Measurements from ENCODE around the gene WIZ.
A peak's percentile ranks its signal among the peaks of the same experiment; 100 is the strongest.
"Not testable (repeated sequence)": the region's sequence is repeated elsewhere in the genome, so short reads cannot be mapped to it uniquely, and the experiment has no call there.

The WIZ gene

GRCh38 chr19:15421136-15421695 lies 28.5 kb downstream of the WIZ start:
- no peak for DNase-seq (ENCODE audit: extremely low read depth, low read depth)
- TF ChIP-seq CTCF (IDR thresholded peaks at IDR 0.05; ENCODE audit: low read depth, low read length, missing control alignments): no peak
- no peak overlapping the region for H3K4me3 ChIP-seq (replicated peaks; ENCODE audit: low read depth, low read length)

DNA sequence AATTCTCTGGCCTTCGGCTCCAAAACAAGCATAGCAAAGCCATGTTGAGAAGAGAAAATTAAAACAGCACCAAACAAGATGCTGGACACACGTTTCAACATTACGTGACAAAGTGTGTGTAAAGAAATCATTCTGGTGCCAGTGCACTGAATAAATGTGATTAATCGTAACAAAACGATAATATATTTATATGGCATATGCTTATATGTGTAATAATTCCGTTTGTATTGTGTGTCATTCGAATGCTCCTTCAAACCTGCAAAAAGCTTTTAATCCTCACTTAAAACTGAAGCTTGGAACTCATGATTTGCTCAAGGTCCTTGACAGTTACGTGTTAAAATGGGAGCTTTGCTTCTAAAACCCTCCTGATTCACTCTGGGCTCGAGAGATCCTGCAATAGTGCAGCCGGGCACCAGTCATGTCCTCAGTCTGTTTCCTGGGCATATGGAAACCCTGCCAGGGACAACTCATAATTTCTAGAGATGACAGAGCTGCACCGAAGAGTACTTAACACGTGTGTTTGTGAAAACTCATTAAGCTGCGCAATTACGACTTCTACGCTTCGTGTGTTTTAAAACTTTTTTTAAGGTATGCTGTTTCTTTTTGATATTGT lies 30.2 kb downstream of the WIZ start:
- no peak for DNase-seq (ENCODE audit: extremely low read depth, low read depth)
- no peak for TF ChIP-seq CTCF (IDR thresholded peaks at IDR 0.05; ENCODE audit: low read depth, low read length, missing control alignments)
- H3K4me3 ChIP-seq (replicated peaks; ENCODE audit: low read depth, low read length): peak overlapping the region; percentile 39

- peak within 1 kb of the TSS; percentile 99 for H3K4me3 ChIP-seq (replicated peaks; ENCODE audit: low read depth, low read length)
- TF ChIP-seq CTCF (IDR thresholded peaks at IDR 0.05; ENCODE audit: low read depth, low read length, missing control alignments): peak; percentile 59
- DNase-seq (ENCODE audit: extremely low read depth, low read depth): peak; percentile 99
Measured at GRCh38 chr19:15418579-15419412, 31.0 kb downstream of the WIZ start, which contains the start of gene AKAP8L. TSS of gene AKAP8L (minus strand) at chr19:15418988. CDS start at chr19:15418923, 65 bp downstream.

DNA sequence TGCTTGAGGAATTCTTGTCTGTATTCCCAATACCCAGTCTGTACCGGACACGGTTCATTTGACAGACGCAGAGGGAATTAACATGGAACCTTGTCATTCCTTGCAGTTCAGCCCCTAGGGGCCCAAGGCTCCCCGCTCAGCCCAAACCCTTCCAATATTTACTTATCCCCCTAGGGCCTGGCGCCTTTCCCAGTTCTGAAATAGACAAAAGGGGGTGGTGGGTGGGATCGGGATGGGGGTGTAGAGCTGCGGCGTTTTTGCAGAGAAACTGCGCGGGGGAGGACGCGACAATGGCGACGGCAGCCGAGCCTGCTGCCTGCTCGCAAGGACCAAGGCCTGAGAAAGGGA lies 31.6 kb downstream of the WIZ start:
- TF ChIP-seq CTCF (IDR thresholded peaks at IDR 0.05; ENCODE audit: low read depth, low read length, missing control alignments): no peak
- peak overlapping the region; percentile 99 for H3K4me3 ChIP-seq (replicated peaks; ENCODE audit: low read depth, low read length)
- no peak for DNase-seq (ENCODE audit: extremely low read depth, low read depth)

- no peak for DNase-seq (ENCODE audit: extremely low read depth, low read depth)
- H3K4me3 ChIP-seq (replicated peaks; ENCODE audit: low read depth, low read length): peak overlapping the region; percentile 99
- TF ChIP-seq CTCF (IDR thresholded peaks at IDR 0.05; ENCODE audit: low read depth, low read length, missing control alignments): no peak
Measured at GRCh38 chr19:15417699-15418098, 32.1 kb downstream of the WIZ start.

DNA sequence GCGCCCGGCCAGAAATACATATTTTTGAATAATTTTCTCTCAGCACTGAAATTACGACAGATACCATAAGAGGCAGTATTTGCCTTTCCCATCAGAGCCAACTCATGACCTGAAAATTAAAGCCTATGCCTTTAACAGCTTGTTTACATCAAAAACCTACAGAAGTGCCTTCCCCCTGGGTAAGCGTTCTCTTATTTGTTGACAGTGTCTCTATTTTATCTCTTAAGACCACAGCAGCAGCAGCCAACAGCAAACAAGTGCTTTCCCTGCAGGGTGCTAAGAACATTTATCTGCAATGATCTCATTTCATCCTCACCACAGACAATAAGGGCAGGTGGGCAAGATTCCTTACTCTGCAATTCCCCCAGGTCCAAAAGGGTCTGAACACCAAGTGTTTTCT lies 36.9 kb downstream of the WIZ start:
- TF ChIP-seq CTCF (IDR thresholded peaks at IDR 0.05; ENCODE audit: low read depth, low read length, missing control alignments): no peak
- no peak overlapping the region for H3K4me3 ChIP-seq (replicated peaks; ENCODE audit: low read depth, low read length)
- no peak for DNase-seq (ENCODE audit: extremely low read depth, low read depth)

GRCh38 chr19:15411351-15411750 lies 38.4 kb downstream of the WIZ start:
- DNase-seq (ENCODE audit: extremely low read depth, low read depth); H3K4me3 ChIP-seq (replicated peaks; ENCODE audit: low read depth, low read length): not testable (repeated sequence)
